Nephron progenitor cell (in vitro differentiated cells): ENCODE measurements around the gene TAP2.
A peak's percentile ranks its signal among the peaks of the same experiment; 100 is the strongest.

Experiments
- DNase-seq: peaks from one replicate; pipeline ENCODE4 v3.0.0; 2021
- H3K27ac Mint-ChIP-seq: 2 replicates; pipeline ENCODE4 v1.8.0; 2021; ENCODE audit warnings: mild to moderate bottlenecking, moderate library complexity, mixed read lengths
- H3K27me3 Mint-ChIP-seq: 2 replicates; pipeline ENCODE4 v1.8.0; 2021; ENCODE audit warnings: mild to moderate bottlenecking, low read depth, mixed read lengths; ENCODE audit not compliant: poor library complexity
- H3K36me3 Mint-ChIP-seq: 2 replicates; pipeline ENCODE4 v1.8.0; 2021; ENCODE audit warnings: low read depth, mixed read lengths
- H3K4me1 Mint-ChIP-seq: 2 replicates; pipeline ENCODE4 v1.8.0; 2021; ENCODE audit warnings: mixed read lengths
- H3K4me3 Mint-ChIP-seq: 2 replicates; pipeline ENCODE4 v1.8.0; 2021; ENCODE audit warnings: mild to moderate bottlenecking, moderate library complexity, mixed read lengths
- H3K9me3 Mint-ChIP-seq: 2 replicates; pipeline ENCODE4 v1.8.0; 2021; ENCODE audit warnings: mild to moderate bottlenecking, moderate library complexity, mixed read lengths
- CTCF ChIP-seq: fragments of 200-600 bp; sonication (generic); IDR thresholded peaks from 2 replicates; pipeline ENCODE4 v1.5.0; 2021; ENCODE audit warnings: antibody characterized with exemption

TAP2 gene

GRCh38 chr6:32839356-32839755 is 817 bp upstream of the TAP2 start:
- Mint-ChIP-seq H3K4me3 (no peak overlapping the region), H3K4me1 (peaks cover 21% of the 10 kb centered on the region), H3K36me3 (no peaks in the 10 kb centered on the region), H3K27me3 (peaks cover 93% of the 10 kb centered on the region), H3K27ac (no peak overlapping the region), H3K9me3 (peaks cover 3% of the 10 kb centered on the region)
- no peak for DNase-seq
- no peak for TF ChIP-seq CTCF

GRCh38 chr6:32837651-32838113 is 857 bp downstream of the TAP2 start:
- DNase-seq = no peak
- Mint-ChIP-seq H3K27me3 (peaks cover 93% of the 10 kb centered on the region), H3K4me3 (peak overlapping the region; percentile 85), H3K9me3 (peaks cover 3% of the 10 kb centered on the region), H3K27ac (no peak overlapping the region), H3K4me1 (peaks cover 12% of the 10 kb centered on the region), H3K36me3 (no peaks in the 10 kb centered on the region)
- no peak for TF ChIP-seq CTCF

DNA sequence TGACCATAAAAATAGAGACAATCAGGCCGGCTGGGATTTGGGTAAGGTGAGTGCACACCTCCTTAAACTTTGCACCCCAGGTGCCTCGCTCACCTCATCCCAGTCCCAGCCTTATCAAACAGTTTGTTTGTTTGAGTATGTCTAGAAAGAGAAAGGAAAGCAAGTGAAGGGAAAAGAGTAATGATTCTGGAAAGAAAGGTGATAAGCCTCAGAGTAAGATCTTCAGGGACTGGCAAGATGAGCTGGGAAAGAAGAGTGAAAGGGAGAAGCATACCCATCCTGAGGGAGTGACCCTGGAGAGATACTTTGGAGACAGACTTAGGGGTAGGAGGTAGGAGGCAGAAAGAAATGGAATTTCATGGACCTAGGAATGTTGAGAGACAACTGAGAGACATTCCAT is 1.7 kb downstream of the TAP2 start:
- TF ChIP-seq CTCF = no peak
- peak overlapping the region; percentile 85 for H3K4me3 Mint-ChIP-seq
- H3K27ac Mint-ChIP-seq = no peak overlapping the region
- H3K27me3 Mint-ChIP-seq = peaks cover 93% of the 10 kb centered on the region
- no peaks in the 10 kb centered on the region for H3K36me3 Mint-ChIP-seq
- H3K9me3 Mint-ChIP-seq = peaks cover 3% of the 10 kb centered on the region
- no peak for DNase-seq
- H3K4me1 Mint-ChIP-seq = peaks cover 12% of the 10 kb centered on the region

DNA sequence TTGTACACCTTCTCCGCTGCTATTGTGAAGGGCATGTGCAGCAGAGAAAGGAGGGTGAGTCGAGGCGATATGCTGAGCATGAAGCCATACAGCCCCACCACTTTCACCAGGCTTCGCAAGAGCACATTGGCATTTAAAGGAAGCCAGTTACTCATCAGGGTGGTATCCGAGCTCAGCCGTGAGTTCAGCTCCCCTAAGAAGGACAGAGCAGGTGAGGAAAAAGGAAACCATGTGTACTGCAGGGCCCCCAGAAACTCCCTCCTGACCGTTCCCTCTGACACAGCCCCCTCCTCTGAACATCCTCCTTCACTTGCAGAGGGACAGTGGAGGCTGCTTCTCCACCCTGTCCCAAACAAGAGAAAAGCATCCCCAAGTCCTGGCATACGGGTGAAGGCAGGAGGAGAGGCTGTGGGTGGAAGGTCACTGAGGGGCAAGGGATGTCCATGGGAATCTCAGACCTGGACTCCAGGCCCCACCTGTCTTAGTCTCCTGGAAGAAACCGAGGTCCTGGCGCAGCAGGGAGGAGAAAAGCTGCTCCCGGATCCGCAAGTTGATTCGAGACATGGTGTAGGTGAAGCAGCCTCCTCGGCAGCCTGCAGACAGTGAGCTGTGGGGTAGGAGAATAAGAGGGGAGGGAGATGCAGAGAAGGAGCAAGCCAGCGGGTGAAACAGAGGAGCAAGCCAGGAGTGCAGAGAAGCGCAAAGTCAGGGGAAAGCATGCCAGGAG is 3.2 kb downstream of the TAP2 start:
- no peaks in the 10 kb centered on the region for H3K36me3 Mint-ChIP-seq
- no peak for TF ChIP-seq CTCF
- H3K9me3 Mint-ChIP-seq = no peaks in the 10 kb centered on the region
- peaks cover 93% of the 10 kb centered on the region for H3K27me3 Mint-ChIP-seq
- no peak overlapping the region for H3K27ac Mint-ChIP-seq
- H3K4me3 Mint-ChIP-seq = no peak overlapping the region
- H3K4me1 Mint-ChIP-seq = peaks cover 12% of the 10 kb centered on the region
- DNase-seq = no peak

- H3K4me1 Mint-ChIP-seq = peaks cover 12% of the 10 kb centered on the region
- DNase-seq = no peak
- H3K36me3 Mint-ChIP-seq = no peaks in the 10 kb centered on the region
- H3K27ac Mint-ChIP-seq = no peak overlapping the region
- peaks cover 78% of the 10 kb centered on the region for H3K27me3 Mint-ChIP-seq
- no peak overlapping the region for H3K4me3 Mint-ChIP-seq
- H3K9me3 Mint-ChIP-seq = no peaks in the 10 kb centered on the region
- no peak for TF ChIP-seq CTCF
Measured at GRCh38 chr6:32833664-32834063, 4.9 kb downstream of the TAP2 start.

DNA sequence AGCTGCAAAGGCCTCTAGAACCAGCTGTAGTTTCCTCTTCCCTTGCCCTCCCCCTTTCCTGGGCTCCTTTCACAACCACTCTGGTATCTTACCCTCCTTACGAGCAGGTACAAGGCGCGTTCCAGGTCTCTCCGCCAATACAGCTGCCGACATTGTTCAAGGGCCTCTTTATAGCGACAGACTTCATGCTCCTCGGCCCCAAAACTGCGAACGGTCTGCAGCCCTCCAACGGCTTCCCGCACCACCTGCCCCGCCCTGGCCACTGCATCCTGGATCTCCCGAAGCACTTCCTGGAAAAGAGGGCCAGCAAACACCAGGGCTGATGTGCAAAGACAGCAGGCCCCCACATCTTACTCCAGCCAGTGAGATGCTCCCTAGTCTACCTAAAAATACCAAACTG is 6.0 kb downstream of the TAP2 start:
- H3K36me3 Mint-ChIP-seq = no peaks in the 10 kb centered on the region
- H3K27ac Mint-ChIP-seq = no peak overlapping the region
- H3K4me3 Mint-ChIP-seq = no peak overlapping the region
- H3K4me1 Mint-ChIP-seq = peaks cover 10% of the 10 kb centered on the region
- no peaks in the 10 kb centered on the region for H3K9me3 Mint-ChIP-seq
- TF ChIP-seq CTCF = no peak
- DNase-seq = no peak
- peaks cover 82% of the 10 kb centered on the region for H3K27me3 Mint-ChIP-seq
